NB4 (cell line): ENCODE results near the gene CA5A.

ENCODE experiments used
- CTCF ChIP-seq: IDR thresholded peaks from one replicate; pipeline ENCODE4 v1.5.1; 2012; ENCODE audit warnings: low read depth, low read length
- MAX ChIP-seq: IDR thresholded peaks from 2 replicates; pipeline ENCODE4 v1.6.1; 2011; ENCODE audit warnings: low read depth, low read length
- POLR2A ChIP-seq: IDR thresholded peaks from 2 replicates; pipeline ENCODE4 v1.6.1; 2011; ENCODE audit warnings: mild to moderate bottlenecking; ENCODE audit not compliant: insufficient read length; ENCODE audit errors: extremely low read depth

GRCh38 chr16:87933140-87933495 is 3.2 kb downstream of the CA5A start:
- no peak for TF ChIP-seq POLR2A
- no peak for TF ChIP-seq CTCF
- no peak for TF ChIP-seq MAX
